ENCODE data around the gene GOLM1.
"Not testable (repeated sequence)": the region's sequence is repeated elsewhere in the genome, so short reads cannot be mapped to it uniquely, and the experiment has no call there.

The GOLM1 gene

GRCh38 chr9:86098824-86099700, at the start of gene GOLM1:
TSS of gene GOLM1 (minus strand) at chr9:86099558. CDS start at chr9:86079320, 20,238 bp downstream.
- no peak for DNase-seq

GRCh38 chr9:86146671-86147070, 47.3 kb upstream of the GOLM1 start:
- not testable (repeated sequence) for DNase-seq

- not testable (repeated sequence) for DNase-seq
These were observed 46.6 kb upstream of the GOLM1 start for GRCh38 chr9:86145960-86146359.

DNA sequence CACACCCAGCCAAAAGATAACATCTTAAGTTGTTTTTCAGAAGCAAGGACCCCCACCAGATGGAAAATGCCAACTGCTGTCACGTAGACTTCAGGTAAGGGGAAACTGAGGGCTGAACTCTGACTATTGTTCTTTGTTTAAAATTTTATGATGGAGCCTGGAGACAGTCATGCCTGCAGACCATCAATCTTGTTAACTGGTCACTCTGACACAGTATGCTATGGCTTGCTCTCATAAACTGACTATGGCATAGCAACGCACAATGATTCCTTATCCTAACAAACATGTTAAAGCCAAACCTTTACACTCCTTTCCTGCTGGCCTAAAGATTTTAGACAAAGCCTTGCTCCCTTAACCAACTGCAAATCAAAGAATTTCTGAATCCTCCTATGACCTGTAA, 43.6 kb upstream of the GOLM1 start:
- no peak for DNase-seq

GRCh38 chr9:86141843-86142242, 42.5 kb upstream of the GOLM1 start:
- DNase-seq = no peak

- no peak for DNase-seq
These were observed 36.0 kb upstream of the GOLM1 start for GRCh38 chr9:86135371-86135770.

DNA sequence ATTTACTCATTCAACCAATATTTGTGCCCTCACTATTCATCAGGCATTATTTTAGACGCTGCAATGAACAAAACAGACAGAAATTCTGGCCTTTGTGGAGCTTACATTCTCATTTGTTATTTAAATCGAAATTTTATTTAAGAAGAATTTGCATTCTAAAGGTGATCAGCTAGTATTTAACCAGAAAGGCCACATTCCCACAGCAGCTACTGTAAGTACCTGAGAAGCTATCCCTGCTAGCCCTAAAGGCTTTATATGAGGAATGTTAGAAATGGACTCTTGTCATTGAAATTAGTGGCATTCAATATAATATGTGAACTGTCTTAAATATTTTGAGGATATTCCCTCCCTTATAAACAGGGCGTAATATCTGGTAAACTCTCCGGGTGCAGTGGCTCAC, 35.0 kb upstream of the GOLM1 start:
- no peak for DNase-seq

- no peak for DNase-seq
These were observed 29.0 kb upstream of the GOLM1 start for GRCh38 chr9:86128235-86128822.

DNA sequence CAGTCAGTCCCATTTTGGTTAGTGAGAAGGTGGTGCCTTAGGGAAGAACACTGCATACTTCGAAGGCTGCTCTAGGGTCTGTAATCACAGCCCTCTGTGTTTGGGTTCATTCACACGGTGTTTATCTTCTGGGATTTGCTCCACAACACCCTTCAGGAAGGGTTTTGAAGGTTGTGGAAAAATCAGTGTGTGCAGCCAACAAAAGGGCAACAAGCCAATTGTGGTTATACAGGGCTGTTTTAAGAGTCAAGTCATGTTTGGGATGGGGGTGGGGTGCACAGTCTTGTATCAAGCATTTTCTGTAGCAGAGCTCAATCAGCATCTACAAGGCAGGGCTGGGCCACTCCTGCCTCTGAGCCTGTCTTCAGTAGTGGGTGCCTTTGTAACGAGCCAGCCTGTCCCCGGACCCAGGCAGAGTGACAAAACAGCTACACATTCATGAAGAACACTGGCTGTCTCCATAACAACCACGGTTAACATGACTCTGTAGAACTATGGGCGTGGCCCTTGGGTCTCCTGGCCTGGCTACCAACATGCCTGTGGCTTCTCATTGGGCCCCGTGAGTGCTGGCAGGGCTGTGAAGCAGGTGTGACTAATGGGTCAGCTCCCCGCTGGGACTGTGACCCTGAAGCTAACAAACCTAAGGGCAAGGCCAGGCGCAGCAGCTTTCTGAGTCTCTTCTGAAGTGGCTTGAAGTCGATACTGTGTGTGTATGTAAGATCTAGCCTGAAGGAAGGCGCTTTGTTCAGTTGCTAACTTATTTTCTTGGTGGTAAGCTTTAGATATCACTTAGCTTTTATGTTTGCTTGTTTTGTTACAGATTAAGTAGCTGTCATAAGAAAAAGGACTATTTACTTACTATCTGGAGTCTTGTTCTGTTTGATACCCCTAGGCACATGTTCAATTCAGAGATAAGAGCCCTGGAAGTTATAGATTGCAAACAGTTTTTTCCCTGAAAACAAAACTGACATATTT, 27.9 kb upstream of the GOLM1 start:
- DNase-seq = no peak

- DNase-seq = no peak
These were observed 23.0 kb upstream of the GOLM1 start for GRCh38 chr9:86122311-86122710.

GRCh38 chr9:86119457-86119856, 20.1 kb upstream of the GOLM1 start:
- DNase-seq = no peak

DNA sequence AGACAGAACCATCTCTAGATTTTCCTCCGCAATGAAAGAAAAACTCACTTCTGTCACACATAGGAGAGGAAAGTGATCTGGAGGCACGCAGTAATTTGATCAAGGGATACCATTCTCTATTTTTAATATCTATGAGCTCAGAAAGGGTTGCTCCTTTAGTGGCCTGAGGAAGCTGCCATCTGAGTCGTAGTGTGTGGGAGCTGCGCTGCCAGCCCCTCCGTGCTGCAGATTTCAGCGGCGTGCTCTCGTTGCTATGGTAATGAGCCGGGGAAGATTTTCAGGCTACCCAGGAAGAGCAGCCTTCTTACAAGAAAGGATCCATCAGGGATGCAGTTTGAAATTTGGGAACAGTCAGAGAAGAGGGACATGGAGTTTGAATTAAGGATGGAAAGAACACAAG, 17.1 kb upstream of the GOLM1 start:
- no peak for DNase-seq

DNA sequence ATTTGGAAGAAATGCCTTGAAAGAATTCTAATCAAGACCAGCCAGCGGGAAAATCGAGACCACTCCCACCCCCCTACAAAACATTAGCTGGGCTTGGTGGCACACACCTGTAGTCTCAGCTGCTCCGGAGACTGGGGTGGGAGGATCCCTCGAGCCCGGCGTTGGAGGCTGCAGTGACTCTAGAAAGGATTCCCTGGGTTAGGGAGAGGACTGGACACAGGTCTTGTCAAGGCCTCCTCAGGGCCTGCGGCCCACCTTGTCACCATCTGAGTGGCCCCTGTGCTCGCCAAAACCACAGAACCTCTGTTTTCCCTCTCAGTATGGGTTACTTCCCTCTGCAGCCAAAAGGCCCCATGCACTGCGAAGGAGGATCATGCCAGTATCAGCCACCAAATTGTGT, 16.5 kb upstream of the GOLM1 start:
- no peak for DNase-seq

DNA sequence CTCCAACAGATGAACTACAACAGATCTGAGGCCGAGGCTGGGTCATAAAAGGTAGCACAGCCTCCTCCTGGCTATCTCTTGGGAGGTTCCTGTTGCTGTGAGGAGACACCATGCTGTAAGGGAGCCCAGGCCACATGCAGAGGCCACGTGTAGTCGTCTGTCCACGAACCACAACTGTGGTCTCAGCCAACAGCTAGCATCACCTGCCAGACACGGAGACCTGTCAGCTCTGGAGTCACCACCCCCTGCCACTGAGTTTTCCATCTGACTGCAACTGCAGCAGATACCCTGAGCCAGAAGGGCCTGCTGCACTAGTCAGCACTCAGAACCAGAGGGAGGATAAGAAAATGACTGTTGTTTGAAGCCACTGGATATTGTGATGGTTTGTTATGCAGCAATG, 12.7 kb upstream of the GOLM1 start:
- no peak for DNase-seq

DNA sequence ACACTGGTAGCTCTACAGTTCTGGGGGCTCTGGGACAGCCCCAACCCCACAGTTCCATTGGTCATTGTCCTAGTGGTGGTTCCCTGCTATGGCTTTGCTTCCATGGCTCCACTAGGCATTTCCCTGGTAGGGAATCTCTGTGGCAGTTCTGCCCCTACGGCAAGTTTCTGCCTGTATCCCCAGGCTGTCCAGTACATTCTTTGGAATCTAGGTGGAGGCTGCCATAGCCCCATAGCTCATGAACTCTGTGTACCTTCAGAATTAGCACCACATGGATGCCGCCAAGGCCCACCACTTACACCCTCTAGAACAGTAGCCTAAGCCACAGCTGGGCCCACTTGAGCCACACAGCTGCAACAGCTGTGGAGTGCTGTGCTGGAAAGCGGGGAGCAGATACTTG, 3.3 kb upstream of the GOLM1 start:
- no peak for DNase-seq

- no peak for DNase-seq
These were observed 475 bp upstream of the GOLM1 start for GRCh38 chr9:86099701-86100364.

- DNase-seq = no peak
These were observed 1.7 kb downstream of the GOLM1 start for GRCh38 chr9:86097510-86098224.

DNA sequence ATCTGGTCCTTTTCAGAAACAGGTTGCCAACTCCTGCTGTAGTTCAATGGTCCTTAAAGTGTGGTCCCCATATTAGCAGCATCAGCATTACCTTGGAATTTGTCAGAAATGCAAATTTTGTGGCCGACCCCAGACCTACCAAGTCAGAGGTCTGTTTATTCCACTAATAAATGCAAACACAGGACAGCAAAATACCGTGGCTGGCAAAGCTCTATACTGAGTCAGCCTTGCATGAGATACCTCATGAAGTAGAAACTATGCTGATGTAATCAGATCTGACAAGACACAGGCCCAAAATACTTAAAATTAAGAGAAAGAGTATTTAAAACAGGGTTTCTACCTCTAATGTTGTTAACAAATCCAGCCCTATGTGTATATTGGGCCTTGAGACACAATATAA, 3.0 kb downstream of the GOLM1 start:
- no peak for DNase-seq

DNA sequence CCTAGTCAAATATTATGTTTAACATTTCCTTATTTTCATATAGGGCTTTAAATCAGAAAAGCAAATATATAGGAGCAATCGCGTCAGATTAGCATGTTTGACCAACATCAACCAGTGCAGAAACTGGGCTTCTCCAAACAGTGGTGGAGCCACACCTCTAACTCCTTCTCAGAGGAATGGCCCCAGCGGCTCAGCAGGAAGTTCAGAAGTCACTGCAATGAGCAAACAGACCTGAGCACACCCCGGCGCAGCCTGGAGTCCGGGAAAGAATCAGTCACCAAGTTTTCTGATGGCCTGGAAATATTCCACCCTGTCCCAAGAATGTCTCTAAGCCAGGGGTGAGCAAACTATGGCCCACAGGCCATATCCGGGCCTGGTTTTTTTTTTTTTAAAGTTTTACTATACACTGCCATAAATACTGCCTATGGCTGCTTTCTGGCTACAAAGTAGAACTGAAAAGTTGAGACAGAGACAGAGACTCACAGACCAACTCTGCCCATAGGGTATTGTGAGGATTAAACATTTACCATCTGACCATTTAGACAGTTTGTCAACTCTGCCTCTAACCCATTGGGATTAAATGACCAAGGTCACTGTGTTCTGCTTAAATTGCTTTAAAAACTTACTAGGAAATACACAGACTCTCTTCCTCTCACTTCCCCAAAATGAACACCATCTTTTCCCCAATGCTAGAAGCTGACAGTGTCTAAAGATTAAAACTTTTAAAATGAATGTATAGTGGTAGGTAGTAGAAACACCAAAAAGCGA, 5.4 kb downstream of the GOLM1 start:
- DNase-seq = no peak

DNA sequence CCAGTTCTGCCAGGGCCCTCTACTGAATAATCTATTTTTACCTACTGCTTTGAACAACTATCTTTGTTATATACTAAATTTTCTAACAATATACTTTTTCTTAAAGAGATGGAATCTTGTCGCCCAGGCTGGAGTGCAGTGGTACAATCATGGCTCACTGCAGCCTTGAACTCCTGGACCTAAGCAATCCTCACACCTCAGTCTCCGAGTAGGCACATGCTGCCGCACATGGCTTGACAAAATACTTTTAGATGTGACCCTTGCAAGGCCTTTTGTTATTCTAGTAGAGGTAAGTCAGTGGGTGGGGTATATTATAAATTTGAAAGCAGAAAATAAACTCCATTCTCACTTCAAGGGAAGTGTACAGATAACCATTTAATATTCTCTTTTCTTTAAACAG, 7.9 kb downstream of the GOLM1 start:
- no peak for DNase-seq

DNA sequence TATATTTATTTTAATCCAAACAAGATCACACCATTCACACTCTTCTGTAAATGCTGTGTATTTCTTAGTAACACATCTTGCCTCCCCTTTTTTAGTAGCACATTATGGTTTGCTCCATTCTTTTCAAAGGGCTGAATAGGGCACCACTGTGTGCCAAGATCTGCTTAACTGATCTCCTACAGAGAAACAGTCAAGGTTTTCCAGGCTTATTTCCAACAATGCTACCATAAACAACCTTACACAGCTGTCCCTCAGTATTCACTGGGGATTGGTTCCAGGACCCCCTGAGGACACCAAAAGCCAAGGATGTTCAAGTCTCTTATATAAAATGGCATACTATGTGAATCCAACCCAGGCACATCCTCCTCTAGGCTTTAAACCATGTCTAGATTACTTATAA, 16.5 kb downstream of the GOLM1 start:
- DNase-seq = no peak

All from CD4-positive, alpha-beta T cell treated with Interleukin-4 for 4 hours (primary cell).